Liver (tissue), 9 donors: ENCODE data around the gene CPED1. TPM values are rescaled to one million over a fixed set of nuclear protein-coding genes. Genes with fewer than 3 reads are reported as not detected.
A peak's percentile ranks its signal among the peaks of the same experiment; 100 is the strongest.

Experiments
- DNase-seq: peaks from one replicate; pipeline ENCODE4 v3.0.0-alpha.2; 2017; ENCODE audit warnings: low spot score
- H3K27ac ChIP-seq, 2 donors: one replicate each; pipeline ENCODE4 v1.7.0; 2013; ENCODE audit warnings: inconsistent platforms in 2 of 2, low read length in 2 of 2, control low read depth in 1 of 2, low read depth in 1 of 2, mild to moderate bottlenecking in 1 of 2
- H3K27me3 ChIP-seq, 4 donors: one replicate each; pipeline versions ENCODE4 v1.6.1 to v1.7.0; 2013; ENCODE audit warnings: low read length in 3 of 4, inconsistent platforms in 1 of 4, mild to moderate bottlenecking in 1 of 4, moderate library complexity in 1 of 4; ENCODE audit not compliant: control insufficient read depth in 4 of 4, insufficient read depth in 4 of 4
- H3K36me3 ChIP-seq, 4 donors: one replicate each; pipeline versions ENCODE4 v1.6.1 to v1.7.0; 2013; ENCODE audit warnings: low read length in 3 of 4, mild to moderate bottlenecking in 3 of 4, low read depth in 1 of 4, moderate library complexity in 1 of 4; ENCODE audit not compliant: control insufficient read depth in 4 of 4, insufficient read depth in 3 of 4
- H3K4me1 ChIP-seq, 4 donors: one replicate each; pipeline versions ENCODE4 v1.6.1 to v1.7.0; 2013; ENCODE audit warnings: low read length in 3 of 4, mild to moderate bottlenecking in 3 of 4, moderate library complexity in 1 of 4; ENCODE audit not compliant: control insufficient read depth in 4 of 4, insufficient read depth in 4 of 4
- H3K4me3 ChIP-seq, 3 donors: one replicate each; pipeline versions ENCODE4 v1.6.1 to v1.7.0; 2013; ENCODE audit warnings: low read length in 3 of 3, control low read depth in 1 of 3, low read depth in 1 of 3, mild to moderate bottlenecking in 1 of 3
- H3K9ac ChIP-seq, 2 donors: one replicate each; pipeline ENCODE4 v1.7.0; 2013; ENCODE audit warnings: low read length in 2 of 2, mild to moderate bottlenecking in 2 of 2, moderate library complexity in 2 of 2, control low read depth in 1 of 2, low read depth in 1 of 2
- H3K9me3 ChIP-seq, 4 donors: one replicate each; pipeline versions ENCODE4 v1.6.1 to v1.7.0; 2013; ENCODE audit warnings: low read length in 3 of 4; ENCODE audit not compliant: control insufficient read depth in 4 of 4
- ATF3 ChIP-seq: IDR thresholded peaks from 2 replicates; pipeline ENCODE4 v1.6.1; 2016; ENCODE audit warnings: antibody characterized with exemption
- CTCF ChIP-seq: fragments of 150-350 bp; IDR thresholded peaks from 2 replicates; pipeline ENCODE4 v1.5.1; 2017; ENCODE audit warnings: improper control_type of control experiment, low read depth, low read length; ENCODE audit not compliant: missing input control
- EGR1 ChIP-seq, 2 donors: IDR thresholded peaks; 2 replicates each; pipeline ENCODE4 v1.6.1; 2016 to 2018; ENCODE audit warnings: antibody characterized with exemption in 2 of 2, low read depth in 2 of 2
- FOXA1 ChIP-seq: IDR thresholded peaks from 2 replicates; pipeline ENCODE4 v1.6.1; 2016; ENCODE audit warnings: antibody characterized with exemption
- FOXA2 ChIP-seq: IDR thresholded peaks from 2 replicates; pipeline ENCODE4 v1.6.1; 2016; ENCODE audit warnings: antibody characterized with exemption
- GABPA ChIP-seq, 2 donors: IDR thresholded peaks in 1 of 2; conservative IDR thresholded peaks in 1 of 2; 2 replicates each; pipeline ENCODE4 v1.6.1; 2016; ENCODE audit warnings: antibody characterized with exemption in 2 of 2, mild to moderate bottlenecking in 1 of 2, moderate library complexity in 1 of 2
- HNF4A ChIP-seq, 2 donors: conservative IDR thresholded peaks; 2 replicates each; pipeline ENCODE4 v1.6.1; 2016; ENCODE audit warnings: antibody characterized with exemption in 2 of 2, mild to moderate bottlenecking in 2 of 2
- HNF4G ChIP-seq: IDR thresholded peaks from 2 replicates; pipeline ENCODE4 v1.6.1; 2016; ENCODE audit warnings: antibody characterized with exemption
- JUND ChIP-seq, 2 donors: IDR thresholded peaks; 2 replicates each; pipeline ENCODE4 v1.6.1; 2016; ENCODE audit warnings: antibody characterized with exemption in 2 of 2
- MAX ChIP-seq: IDR thresholded peaks from 2 replicates; pipeline ENCODE4 v1.6.1; 2016; ENCODE audit warnings: antibody characterized with exemption
- NR2F2 ChIP-seq: IDR thresholded peaks from 2 replicates; pipeline ENCODE4 v1.6.1; 2016; ENCODE audit warnings: antibody characterized with exemption
- RAD21 ChIP-seq, 2 donors: IDR thresholded peaks; 2 replicates each; pipeline ENCODE4 v1.6.1; 2016; ENCODE audit warnings: antibody characterized with exemption in 2 of 2, mild to moderate bottlenecking in 2 of 2
- REST ChIP-seq: IDR thresholded peaks from 2 replicates; pipeline ENCODE4 v1.6.1; 2016; ENCODE audit warnings: antibody characterized with exemption, mild to moderate bottlenecking
- RXRA ChIP-seq, 2 donors: IDR thresholded peaks; 2 replicates each; pipeline ENCODE4 v1.6.1; 2017 to 2018; ENCODE audit warnings: antibody characterized with exemption in 2 of 2, mild to moderate bottlenecking in 1 of 2
- SP1 ChIP-seq: IDR thresholded peaks from 2 replicates; pipeline ENCODE4 v1.6.1; 2018; ENCODE audit warnings: antibody characterized with exemption, mild to moderate bottlenecking
- TAF1 ChIP-seq: conservative IDR thresholded peaks from 2 replicates; pipeline ENCODE4 v1.6.1; 2016; ENCODE audit warnings: antibody characterized with exemption, mild to moderate bottlenecking
- YY1 ChIP-seq: IDR thresholded peaks from 2 replicates; pipeline ENCODE4 v1.6.1; 2016; ENCODE audit warnings: antibody characterized with exemption, mild to moderate bottlenecking
- ZBTB33 ChIP-seq: IDR thresholded peaks from 2 replicates; pipeline ENCODE4 v1.6.1; 2016; ENCODE audit warnings: antibody characterized with exemption
- WGBS: extraction: QIAGEN DNeasy Blood & Tissue Kit; methylation state at CpG from one replicate; pipeline ENCODE4 v1.1.7; 2013; 5-methylcytosine and 5-hydroxymethylcytosine counted together
- polyA plus RNA-seq, 2 donors: library from polyadenylated mRNA; stranded (reverse) in 1 of 2; unstranded in 1 of 2; fragments of 200-250 nt in 1 of 2; fragments of >200 nt in 1 of 2; fragmentation: Nextera tagmentation in 1 of 2; extraction: Ambion mirVana in 1 of 2; gene quantifications; one replicate each; pipeline versions ENCODE4 v1.2.1 to v1.2.3, GENCODE V29; 2013 to 2015
- total RNA-seq, 2 donors: library from RNA; depleted of rRNA; stranded (reverse); fragments of >200 nt; gene quantifications; one replicate each; pipeline ENCODE4 v1.2.3, GENCODE V29; 2014
- donor health status: healthy.
- donor health status: healthy.
- donor health status: healthy.
- donor health status: healthy.
- donor health status: healthy.

The CPED1 gene
- 10 to 100 TPM in 1 of 2 donors, 1 to 10 TPM in 1; 8.5 to 58.0 TPM for total RNA-seq
- 10 to 100 TPM; 11.1 to 18.1 TPM for polyA plus RNA-seq

GRCh38 chr7:120988591-120989256 lies at the start of gene CPED1:
CPED1 (plus strand) TSS chr7:120988711; CDS start chr7:120989622, 911 bp downstream.
- Histone ChIP-seq H3K4me1 (peaks cover 0 to 28% (median 13%) of the 10 kb centered on the region in 4 donors), H3K9ac (peak within 1 kb of the TSS; percentile 97 to 98), H3K27ac (peak within 1 kb of the TSS; percentile 95 to 99), H3K27me3 (no peaks in the 10 kb centered on the region), H3K36me3 (no peaks in the 10 kb centered on the region), H3K4me3 (peak within 1 kb of the TSS; percentile 61 to 91 (median 76)), H3K9me3 (no peaks in the 10 kb centered on the region)
- TF ChIP-seq SP1 (peak; percentile 84), CTCF (no peak), JUND (IDR thresholded peaks at IDR 0.05) (peak; percentile 27 to 57), YY1 (peak; percentile 75), RAD21 (IDR thresholded peaks at IDR 0.05) (peak; percentile 49 to 51), ATF3 (peak; percentile 89), ZBTB33 (peak; percentile 44), REST (peak; percentile 88), GABPA (IDR thresholded peaks at IDR 0.05 in 1 of 2, conservative IDR thresholded peaks at IDR 0.05 in 1 of 2) (peak in 1 of 2 donors; percentile 55), RXRA (IDR thresholded peaks at IDR 0.05) (peak; percentile 4 to 59), MAX (no peak), EGR1 (IDR thresholded peaks at IDR 0.05; ENCODE audit: low read depth in 2 of 2) (peak; percentile 76 to 81), HNF4A (conservative IDR thresholded peaks at IDR 0.05) (peak; percentile 85), FOXA2 (no peak), TAF1 (peak; percentile 83), NR2F2 (no peak), FOXA1 (peak; percentile 78), HNF4G (peak; percentile 65)
- peak; percentile 76 for DNase-seq
- under 1% methylated on average over 27 of the region's 27 CpGs for WGBS
